ENCODE measurements around the gene CRKL.

The CRKL gene

DNA sequence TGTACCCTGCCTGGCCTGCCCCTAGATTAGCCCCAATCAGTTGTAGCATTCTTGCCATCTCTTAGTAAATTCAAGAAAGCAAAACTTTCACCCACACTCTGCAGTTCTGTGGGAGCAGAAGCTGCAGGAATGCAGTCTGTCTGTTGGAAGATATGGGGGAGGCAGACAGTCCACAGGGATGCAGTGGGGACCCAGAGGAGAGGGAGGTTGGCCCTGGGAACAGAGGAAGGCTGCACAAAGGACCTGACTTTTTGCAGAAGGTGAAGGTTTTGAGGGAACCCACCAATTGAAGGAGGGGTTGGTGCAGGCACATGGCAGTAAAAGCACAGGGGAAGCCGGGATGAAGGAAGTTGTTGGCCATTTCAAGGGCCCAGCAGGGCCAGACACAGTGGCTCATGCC lies 41.9 kb upstream of the CRKL start:
- Histone ChIP-seq H3K9me3 (ENCODE audit: insufficient read depth, low read length) (no peaks in the 10 kb centered on the region), H4K20me1 (ENCODE audit: insufficient read depth, low read length) (no peaks in the 10 kb centered on the region), H3K4me2 (ENCODE audit: low read length) (no peak overlapping the region), H3K79me2 (ENCODE audit: low read length) (no peaks in the 10 kb centered on the region), H2AFZ (ENCODE audit: low read depth, low read length) (no peak overlapping the region), H3K9ac (ENCODE audit: low read length) (no peak overlapping the region), H3K27ac (ENCODE audit: low read length) (no peak overlapping the region), H3K36me3 (replicated peaks; ENCODE audit: low read depth, low read length) (peaks cover 3% of the 10 kb centered on the region), H3K4me1 (ENCODE audit: low read length) (no peaks in the 10 kb centered on the region), H3K4me3 (ENCODE audit: low read length) (no peak overlapping the region), H3K27me3 (ENCODE audit: low read depth, low read length) (no peaks in the 10 kb centered on the region)
- no peak for TF ChIP-seq EZH2phosphoT487 (IDR thresholded peaks at IDR 0.05; ENCODE audit: low read depth)
- TF ChIP-seq CTCF (IDR thresholded peaks at IDR 0.05; ENCODE audit: low read depth, low read length) = no peak

DNA sequence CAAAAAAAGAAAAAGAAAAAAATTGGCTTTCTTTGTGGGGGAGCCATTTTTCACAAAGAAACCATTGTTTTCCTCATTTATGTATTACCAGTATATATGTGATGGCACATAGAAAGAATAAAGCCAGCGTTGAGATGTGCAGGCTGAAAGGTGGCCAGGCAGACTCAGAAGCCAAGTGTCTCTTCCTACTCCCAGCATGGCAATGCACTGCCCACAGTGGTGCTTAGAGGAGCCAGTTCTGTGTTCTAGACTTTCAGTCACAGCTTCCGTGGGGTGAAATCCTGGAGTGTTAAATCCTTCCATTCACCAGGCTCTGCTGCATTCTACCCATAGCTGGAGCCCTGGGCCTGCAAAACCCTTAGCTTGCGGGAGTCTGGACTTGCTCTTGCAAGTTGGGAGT lies 39.5 kb upstream of the CRKL start:
- no peaks in the 10 kb centered on the region for H3K9me3 ChIP-seq (ENCODE audit: insufficient read depth, low read length)
- H3K4me1 ChIP-seq (ENCODE audit: low read length) = no peaks in the 10 kb centered on the region
- no peaks in the 10 kb centered on the region for H3K79me2 ChIP-seq (ENCODE audit: low read length)
- H4K20me1 ChIP-seq (ENCODE audit: insufficient read depth, low read length) = no peaks in the 10 kb centered on the region
- no peaks in the 10 kb centered on the region for H3K27me3 ChIP-seq (ENCODE audit: low read depth, low read length)
- TF ChIP-seq CTCF (IDR thresholded peaks at IDR 0.05; ENCODE audit: low read depth, low read length) (no peak), EZH2phosphoT487 (IDR thresholded peaks at IDR 0.05; ENCODE audit: low read depth) (no peak)
- no peak overlapping the region for H3K4me2 ChIP-seq (ENCODE audit: low read length)
- H2AFZ ChIP-seq (ENCODE audit: low read depth, low read length) = no peak overlapping the region
- H3K36me3 ChIP-seq (replicated peaks; ENCODE audit: low read depth, low read length) = no peaks in the 10 kb centered on the region
- H3K27ac ChIP-seq (ENCODE audit: low read length) = no peak overlapping the region
- no peak overlapping the region for H3K4me3 ChIP-seq (ENCODE audit: low read length)
- no peak overlapping the region for H3K9ac ChIP-seq (ENCODE audit: low read length)

DNA sequence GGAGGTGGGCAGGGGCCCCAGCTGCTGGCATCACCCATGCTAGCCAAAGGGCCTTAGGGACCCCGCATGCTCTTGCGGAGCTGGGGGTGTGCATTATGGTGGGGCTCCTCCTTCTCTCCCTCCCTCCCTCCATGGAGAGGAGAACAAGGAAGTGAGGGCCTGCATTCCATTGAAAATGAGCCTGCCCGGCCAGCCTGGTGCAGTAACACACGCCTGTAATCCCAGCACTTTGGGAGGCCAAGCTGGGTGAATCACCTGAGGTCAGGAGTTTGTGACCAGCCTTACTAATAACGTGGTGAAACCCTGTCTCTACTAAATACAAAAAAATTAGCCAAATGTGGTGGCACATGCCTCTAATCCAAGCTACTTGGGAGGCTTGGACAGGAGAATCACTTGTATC lies 36.0 kb upstream of the CRKL start:
- Histone ChIP-seq H3K36me3 (replicated peaks; ENCODE audit: low read depth, low read length) (no peaks in the 10 kb centered on the region), H3K4me3 (ENCODE audit: low read length) (no peak overlapping the region), H4K20me1 (ENCODE audit: insufficient read depth, low read length) (no peaks in the 10 kb centered on the region), H3K9ac (ENCODE audit: low read length) (no peak overlapping the region), H3K4me1 (ENCODE audit: low read length) (no peaks in the 10 kb centered on the region), H3K9me3 (ENCODE audit: insufficient read depth, low read length) (no peaks in the 10 kb centered on the region), H3K27me3 (ENCODE audit: low read depth, low read length) (no peaks in the 10 kb centered on the region), H2AFZ (ENCODE audit: low read depth, low read length) (no peak overlapping the region), H3K79me2 (ENCODE audit: low read length) (no peaks in the 10 kb centered on the region), H3K4me2 (ENCODE audit: low read length) (no peak overlapping the region), H3K27ac (ENCODE audit: low read length) (no peak overlapping the region)
- TF ChIP-seq EZH2phosphoT487 (IDR thresholded peaks at IDR 0.05; ENCODE audit: low read depth) (no peak), CTCF (IDR thresholded peaks at IDR 0.05; ENCODE audit: low read depth, low read length) (no peak)

DNA sequence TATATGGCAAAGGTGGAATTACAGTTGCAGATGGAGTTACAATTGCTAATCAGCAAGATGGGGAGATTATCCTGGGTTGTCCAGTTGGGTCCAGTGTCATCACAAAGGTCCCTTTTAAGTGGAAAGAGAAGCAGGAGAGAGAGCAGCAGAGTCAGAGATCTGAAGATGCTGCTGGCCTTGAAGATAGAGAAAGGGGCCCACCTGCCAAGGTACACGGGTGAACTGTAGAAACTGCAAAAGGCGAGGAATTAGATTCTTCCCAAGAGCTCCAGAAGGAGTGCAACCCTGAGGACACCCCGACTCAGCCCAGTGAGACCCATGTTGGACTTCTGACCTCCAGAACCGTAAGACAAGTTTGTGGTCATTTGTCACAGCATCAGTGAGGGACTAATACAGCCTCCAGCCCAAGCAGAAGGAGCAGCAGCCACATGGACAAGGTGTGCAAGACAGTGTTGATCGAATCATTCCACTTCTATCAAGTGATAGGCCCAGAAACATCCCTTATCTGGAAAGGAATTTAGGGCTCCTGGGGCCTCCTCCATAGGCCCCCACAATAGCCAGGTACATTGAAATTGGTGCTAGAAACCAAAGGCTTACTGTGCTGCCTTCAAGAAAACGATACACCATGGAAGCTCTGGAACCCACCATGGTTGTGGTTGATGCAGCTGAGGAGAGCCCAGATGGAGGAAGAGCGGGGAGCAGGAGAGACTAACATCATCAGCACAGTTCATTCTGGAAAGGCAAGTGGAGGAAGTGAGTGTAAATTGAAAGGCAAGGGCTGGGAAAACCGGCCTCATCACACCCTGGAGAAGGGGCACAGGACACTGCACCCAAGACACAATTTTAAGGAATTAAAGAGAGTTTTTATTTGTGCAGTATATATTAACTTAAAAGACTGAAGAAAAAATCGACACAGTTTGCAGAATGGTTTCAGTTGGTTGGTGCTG lies 35.1 kb upstream of the CRKL start:
- H2AFZ ChIP-seq (ENCODE audit: low read depth, low read length) = no peak overlapping the region
- H3K27ac ChIP-seq (ENCODE audit: low read length) = no peak overlapping the region
- no peaks in the 10 kb centered on the region for H3K36me3 ChIP-seq (replicated peaks; ENCODE audit: low read depth, low read length)
- H3K4me2 ChIP-seq (ENCODE audit: low read length) = no peak overlapping the region
- no peaks in the 10 kb centered on the region for H3K4me1 ChIP-seq (ENCODE audit: low read length)
- no peak overlapping the region for H3K4me3 ChIP-seq (ENCODE audit: low read length)
- H3K9me3 ChIP-seq (ENCODE audit: insufficient read depth, low read length) = no peaks in the 10 kb centered on the region
- H3K79me2 ChIP-seq (ENCODE audit: low read length) = no peaks in the 10 kb centered on the region
- no peak overlapping the region for H3K9ac ChIP-seq (ENCODE audit: low read length)
- TF ChIP-seq CTCF (IDR thresholded peaks at IDR 0.05; ENCODE audit: low read depth, low read length) = no peak
- no peak for TF ChIP-seq EZH2phosphoT487 (IDR thresholded peaks at IDR 0.05; ENCODE audit: low read depth)
- no peaks in the 10 kb centered on the region for H4K20me1 ChIP-seq (ENCODE audit: insufficient read depth, low read length)
- no peaks in the 10 kb centered on the region for H3K27me3 ChIP-seq (ENCODE audit: low read depth, low read length)
